NCI-H2171 (cell line): ENCODE results near the gene C1orf210.

Experiments used
- DNase-seq: peaks from one replicate; lab custom pipeline; 2025; lab: John Stamatoyannopoulos, UW

C1orf210 gene

DNA sequence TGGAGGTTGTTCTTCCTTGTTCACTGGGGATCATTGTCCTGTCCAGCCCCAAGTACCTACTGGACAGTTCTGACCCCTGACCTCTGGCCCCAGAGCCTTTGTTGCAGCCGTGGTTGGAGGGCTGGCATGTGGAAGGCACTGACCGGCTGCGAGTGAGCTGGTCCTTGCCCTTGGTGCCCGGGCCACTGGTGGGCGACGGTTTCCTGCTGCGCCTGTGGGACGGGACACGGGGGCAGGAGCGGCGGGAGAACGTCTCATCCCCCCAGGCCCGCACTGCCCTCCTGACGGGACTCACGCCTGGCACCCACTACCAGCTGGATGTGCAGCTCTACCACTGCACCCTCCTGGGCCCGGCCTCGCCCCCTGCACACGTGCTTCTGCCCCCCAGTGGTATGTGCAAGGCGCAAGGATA is 26.8 kb upstream of the C1orf210 start:
- DNase-seq = no peak

- DNase-seq = no peak
These were observed 26.1 kb upstream of the C1orf210 start for GRCh38 chr1:43311521-43311920.

DNA sequence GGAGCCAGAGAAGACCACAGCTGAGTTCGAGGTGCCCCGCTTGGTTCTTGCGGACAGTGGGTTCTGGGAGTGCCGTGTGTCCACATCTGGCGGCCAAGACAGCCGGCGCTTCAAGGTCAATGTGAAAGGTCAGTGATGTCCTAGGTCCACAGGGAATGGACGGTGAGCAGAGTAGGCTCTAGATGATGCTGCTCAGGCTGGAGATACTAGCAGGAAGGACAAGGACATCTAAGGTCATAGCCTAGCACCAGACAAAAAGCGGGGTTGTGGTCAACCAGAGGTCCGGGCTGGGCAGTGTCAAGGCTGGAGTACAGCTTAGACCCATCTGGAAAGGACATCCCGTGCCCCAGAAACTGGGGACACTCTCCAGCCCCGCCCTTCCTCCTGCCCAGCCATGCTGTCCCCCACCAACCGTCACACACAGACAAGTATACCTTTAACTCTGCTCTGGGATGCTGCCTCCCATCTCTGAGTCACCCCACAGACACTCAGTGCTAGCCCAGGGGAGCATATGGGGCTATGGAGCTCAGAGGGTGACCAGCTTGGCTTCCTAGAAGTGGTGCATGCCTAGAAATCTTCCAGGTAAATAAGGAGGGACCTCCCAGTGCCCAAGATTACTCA is 24.1 kb upstream of the C1orf210 start:
- no peak for DNase-seq

- DNase-seq = no peak
These were observed 23.4 kb upstream of the C1orf210 start for GRCh38 chr1:43308635-43309404.

DNA sequence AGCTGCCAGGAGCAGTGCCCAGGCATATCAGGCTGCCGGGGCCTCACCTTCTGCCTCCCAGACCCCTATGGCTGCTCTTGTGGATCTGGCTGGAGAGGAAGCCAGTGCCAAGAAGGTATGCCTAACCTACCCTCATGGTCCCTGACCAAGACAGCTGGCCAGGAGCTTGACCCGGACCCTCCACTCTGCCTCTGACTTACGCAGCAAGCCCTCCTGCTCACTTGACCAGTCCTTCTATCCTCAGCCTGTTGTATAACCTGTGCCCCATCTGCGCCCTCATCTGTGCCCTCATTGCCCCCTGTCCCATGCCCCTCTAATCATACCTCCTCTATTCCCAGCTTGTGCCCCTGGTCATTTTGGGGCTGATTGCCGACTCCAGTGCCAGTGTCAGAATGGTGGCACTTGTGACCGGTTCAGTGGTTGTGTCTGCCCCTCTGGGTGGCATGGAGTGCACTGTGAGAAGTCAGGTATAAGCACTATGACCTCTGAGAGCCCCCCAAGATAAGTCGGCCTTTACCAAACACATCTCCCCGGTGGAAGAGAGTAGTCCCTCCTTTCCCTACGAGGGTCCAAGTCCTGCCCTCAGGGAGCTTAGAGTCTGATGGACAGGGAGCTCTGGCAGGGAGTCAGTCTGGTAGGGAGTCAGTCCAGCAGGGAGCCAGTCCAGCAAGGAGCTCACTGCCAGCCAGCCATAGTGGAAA is 22.2 kb upstream of the C1orf210 start:
- DNase-seq = no peak

DNA sequence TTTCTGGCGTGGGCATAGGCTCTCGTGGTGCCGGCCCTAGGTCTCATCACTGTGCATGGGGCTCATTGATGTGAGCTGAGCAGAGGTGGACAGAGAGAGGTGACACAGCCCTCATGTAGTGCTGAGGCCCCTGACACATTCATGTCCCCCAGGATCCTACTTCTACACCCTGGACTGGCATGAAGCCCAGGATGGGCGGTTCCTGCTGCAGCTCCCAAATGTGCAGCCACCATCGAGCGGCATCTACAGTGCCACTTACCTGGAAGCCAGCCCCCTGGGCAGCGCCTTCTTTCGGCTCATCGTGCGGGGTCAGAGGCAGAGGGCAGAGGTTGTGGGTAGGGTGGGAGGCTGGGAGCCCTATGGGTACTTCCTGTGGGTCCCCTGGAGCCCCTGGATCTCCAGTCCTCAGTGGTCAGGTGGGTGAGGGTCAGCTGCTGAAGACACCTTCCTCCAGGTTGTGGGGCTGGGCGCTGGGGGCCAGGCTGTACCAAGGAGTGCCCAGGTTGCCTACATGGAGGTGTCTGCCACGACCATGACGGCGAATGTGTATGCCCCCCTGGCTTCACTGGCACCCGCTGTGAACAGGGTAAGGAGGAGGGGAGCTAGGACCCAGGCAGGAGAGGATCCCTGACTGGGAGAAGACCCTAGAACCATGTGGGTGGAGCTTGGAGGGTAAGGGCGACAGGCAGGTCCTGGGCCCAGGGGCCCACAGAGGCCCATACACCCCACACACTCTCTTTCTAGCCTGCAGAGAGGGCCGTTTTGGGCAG is 21.5 kb upstream of the C1orf210 start:
- DNase-seq = peak; percentile 13

DNA sequence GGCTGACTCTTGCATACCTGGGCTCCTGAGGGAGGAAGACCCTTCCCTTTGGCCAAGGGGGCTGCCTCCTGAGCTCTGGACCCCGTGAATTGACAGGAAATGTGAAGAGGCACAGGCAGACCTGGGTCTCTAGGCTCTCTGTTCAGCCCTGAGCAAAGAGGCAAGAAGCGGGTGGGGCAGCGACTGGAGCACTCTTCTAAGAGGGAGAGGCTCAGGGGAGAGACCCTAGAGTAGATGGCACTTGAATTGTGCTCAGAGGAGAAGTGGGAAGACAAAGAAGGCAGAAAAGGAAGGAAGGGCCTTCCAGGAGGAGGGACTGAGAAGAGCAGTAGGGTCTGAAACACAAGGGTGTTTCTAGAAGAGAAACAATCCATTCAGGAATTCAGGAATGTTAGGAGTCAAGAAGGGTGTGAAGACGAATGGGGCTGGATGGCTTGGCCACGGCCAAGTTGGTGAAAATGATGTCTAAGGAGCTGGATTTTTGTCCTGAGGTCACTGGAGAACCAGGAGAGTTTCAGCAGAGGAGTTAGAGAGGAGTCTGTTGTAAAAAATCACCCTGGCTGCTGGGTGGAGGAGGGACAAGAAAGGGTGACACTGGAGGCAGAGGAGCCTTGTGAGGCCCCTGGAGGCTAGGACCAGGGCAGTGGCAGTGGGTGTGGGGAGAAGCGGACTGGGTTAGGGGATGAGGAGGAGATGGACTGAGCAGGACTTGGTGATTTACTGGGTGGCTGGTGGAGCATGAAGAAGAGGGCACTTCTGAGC is 20.7 kb upstream of the C1orf210 start:
- DNase-seq = no peak

DNA sequence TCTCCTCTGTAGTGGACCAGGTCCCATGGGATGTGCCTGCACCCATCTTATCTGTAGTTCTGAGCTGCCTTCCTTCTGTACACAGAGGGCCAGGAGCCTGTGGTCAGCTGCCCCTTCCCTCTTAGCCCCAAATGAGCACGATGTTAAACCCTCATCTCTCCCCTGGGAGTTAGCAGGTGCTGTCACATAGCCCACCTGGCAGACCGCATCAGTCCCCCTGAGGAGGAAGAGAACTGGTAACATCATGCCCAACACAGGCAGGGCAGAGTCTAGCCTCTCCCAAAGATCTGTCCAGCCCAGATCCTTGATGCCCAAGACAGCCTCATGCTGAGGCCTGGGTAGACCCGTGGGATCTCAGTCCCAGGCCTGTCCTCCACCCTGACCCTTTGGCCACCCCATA is 20.1 kb upstream of the C1orf210 start:
- no peak for DNase-seq

GRCh38 chr1:43304771-43305300 is 19.5 kb upstream of the C1orf210 start:
- no peak for DNase-seq

DNA sequence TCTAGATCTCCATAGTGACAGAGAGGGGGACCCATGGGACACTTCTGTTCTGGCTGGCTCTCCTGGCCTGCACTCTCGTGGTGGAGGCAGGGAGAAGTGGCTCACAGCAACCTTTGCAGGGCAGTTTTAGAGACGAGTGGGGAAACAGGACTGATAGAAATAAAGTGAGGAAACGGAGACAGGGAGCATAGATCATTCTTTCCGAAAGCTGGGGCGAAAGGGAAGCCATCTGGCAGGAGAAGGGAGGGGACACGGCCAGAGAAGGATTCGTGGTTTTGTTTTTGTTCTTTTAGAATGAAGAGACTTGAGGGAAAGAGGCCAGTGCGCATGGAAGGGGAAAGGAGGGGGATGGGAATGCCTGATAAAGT is 18.9 kb upstream of the C1orf210 start:
- no peak for DNase-seq

- DNase-seq = no peak
These were observed 18.3 kb upstream of the C1orf210 start for GRCh38 chr1:43303471-43304313.

GRCh38 chr1:43302721-43303470 is 17.5 kb upstream of the C1orf210 start:
- DNase-seq = no peak

DNA sequence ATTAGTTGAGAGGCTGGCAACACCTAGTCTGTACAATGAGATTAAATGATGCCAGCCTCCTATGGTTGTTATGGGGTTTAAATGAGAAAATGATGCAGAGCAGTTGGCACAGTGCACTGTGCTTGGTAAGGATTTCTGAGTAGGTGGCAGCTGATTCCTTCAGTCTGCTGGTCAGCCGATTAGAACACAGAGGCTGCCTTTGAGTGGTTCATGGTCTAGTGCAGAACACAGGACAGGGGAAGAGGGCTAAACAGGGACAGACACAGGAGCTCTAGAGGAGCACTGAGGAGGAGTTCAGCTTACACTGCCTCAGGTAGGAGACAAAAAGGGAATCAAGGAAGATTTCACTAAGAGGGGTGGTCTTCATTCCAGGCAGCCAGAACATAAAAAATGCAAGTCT is 16.8 kb upstream of the C1orf210 start:
- no peak for DNase-seq

DNA sequence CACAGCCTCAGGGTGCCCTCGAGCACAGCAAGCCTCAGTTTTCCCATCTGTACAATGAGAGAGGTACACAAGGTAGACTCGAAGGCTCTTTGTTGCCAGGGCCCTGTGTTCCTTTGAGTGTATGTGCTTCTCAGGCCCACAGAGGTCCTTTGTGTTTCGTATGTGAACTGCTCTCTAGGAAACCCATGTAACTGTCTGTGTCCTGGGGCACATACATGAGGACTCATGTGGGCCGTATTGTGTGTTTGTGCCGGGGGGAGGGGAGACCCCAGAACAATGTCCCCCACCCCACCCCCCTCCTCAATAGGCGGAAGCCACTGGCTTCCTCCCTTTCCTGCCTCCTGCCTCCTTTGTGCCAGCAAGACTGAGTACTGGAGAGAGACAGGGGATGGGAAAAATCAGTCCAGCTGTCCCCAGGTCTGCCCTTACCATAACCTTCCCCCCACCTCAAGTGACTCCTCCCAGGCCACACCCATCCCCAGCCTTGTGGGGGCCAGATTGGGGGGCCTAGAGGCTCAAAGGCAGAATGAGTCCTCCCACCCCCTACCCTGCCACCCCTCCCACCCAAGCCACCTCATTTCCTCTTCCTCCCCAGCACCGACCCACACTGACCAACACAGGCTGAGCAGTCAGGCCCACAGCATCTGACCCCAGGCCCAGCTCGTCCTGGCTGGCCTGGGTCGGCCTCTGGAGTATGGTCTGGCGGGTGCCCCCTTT is 15.2 kb upstream of the C1orf210 start, which contains the start of gene TIE1:
TSS of gene TIE1 (plus strand) at position 605 of the 717 bp plus-strand sequence. CDS start at position 695, 90 bp downstream.
- no peak for DNase-seq

DNA sequence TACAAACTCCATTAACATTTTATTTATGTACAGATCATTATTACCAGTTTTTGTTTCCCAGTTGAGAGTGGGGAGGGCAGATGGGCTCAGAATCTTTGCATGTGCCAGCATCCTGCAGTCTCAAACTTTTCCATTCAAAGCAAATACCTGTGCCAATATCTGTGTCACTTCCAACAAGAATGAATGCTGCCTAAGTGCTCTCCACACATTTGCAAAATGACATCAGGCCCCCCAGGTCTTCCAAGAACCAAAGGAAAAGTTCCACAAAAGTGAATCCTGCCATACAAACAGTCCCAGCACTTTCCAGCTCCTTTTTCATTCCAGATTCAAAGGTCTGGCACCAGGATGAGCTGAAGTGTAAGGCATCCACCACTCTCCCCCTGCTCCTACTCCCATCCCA is 13.7 kb upstream of the C1orf210 start:
- no peak for DNase-seq

DNA sequence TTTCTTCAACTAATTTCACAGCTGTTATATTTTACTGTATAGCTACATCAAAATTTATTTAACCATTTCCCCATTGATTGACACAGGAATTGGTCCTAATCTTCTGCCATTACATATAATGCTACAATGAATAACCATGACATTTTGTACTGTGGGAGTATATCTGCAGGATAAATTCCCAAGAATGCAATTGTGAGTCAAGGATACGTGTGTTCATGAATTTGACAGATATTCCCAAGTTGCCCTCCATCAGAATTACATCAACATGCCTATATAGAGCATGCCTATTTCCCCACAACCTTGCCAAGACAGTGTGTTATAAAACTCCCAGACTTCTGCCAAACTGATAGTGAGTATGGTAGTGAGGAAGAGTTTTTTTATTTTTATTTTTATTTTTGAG is 12.7 kb upstream of the C1orf210 start:
- DNase-seq = no peak

DNA sequence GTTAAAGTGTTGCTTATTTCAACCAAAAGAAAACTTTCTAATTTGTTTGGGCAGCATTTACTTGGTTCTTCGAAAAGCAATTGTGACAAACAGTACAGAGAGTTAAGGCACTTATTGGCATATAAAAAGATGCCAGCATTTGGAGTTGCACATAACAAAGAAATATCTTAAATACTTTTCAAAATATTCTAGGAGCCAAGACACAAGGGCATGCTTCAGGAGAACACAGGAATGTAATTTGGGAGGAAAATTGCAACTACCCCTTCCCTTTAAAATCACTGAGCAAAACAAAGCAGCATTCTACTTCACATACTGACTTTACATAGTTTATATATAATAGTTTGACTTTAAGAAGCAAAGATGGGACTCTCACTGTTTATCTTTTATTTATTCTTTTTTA is 10.8 kb upstream of the C1orf210 start:
- DNase-seq = no peak

- DNase-seq = no peak
These were observed 9.4 kb upstream of the C1orf210 start for GRCh38 chr1:43294761-43295160.
